GM03348 (cell line): ENCODE results near the gene HCFC2.
"Not testable (repeated sequence)": the region's sequence is repeated elsewhere in the genome, so short reads cannot be mapped to it uniquely, and the experiment has no call there.

ENCODE experiments used
- DNase-seq: peaks from one replicate; pipeline ENCODE4 v3.0.0; 2012; ENCODE audit warnings: low spot score

The HCFC2 gene

DNA sequence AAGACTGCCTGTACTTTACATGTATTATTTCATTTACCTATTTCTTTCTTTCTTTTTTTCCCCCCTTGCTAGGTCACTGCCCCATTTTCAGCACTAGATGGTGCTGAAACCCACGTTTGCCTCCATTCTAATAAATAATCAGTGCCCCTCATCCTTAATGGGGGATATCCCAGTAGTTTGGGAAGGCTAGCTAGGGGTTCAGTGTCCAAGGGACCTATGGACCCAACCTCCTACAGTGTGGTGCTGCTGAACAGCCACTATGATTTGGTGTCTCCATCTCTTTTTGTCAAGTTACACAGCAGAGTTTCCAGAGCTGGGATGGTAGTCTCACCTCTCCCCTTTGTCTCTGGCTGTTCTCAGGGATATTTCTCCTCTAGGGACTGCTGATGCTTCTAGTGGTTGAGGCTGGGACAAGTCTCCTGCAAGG is 6.5 kb upstream of the HCFC2 start:
- DNase-seq = peak; percentile 47

DNA sequence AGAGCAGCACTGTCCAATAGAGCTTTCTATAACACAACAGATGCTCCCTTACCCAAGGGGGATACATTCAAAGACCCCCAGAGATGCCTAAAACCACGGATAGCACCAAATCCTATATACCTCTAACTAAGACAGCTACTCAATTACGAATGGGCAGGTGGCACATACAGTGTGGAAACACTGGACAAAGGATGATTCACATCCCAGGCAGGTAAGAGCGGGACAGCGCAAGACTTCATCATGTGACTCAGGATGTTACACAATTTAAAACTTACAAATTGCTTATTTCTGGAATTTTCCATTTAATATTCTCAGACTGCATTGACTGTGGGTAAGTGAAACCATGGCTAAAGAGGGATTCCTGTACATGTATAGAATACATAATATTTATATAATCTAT is 5.5 kb upstream of the HCFC2 start:
- no peak for DNase-seq

DNA sequence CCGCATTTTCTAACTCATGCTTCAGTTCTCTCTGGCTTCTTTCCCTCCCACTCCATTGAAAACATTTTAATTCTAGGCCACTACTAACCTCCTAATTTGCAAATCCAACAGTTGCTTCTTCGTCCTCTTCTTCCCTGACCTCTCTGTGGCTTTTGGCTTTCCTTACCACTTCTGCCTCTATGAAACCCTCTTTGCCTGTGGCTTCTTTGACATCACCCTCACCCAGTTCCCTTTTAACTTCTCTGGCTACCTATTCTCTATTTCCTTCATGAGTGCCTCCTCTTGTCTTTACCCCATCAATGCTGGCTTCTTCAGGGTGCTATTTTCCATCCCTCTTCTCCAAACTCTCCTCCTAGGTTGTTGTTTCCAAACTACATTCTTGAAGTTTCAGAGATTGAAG is 4.4 kb upstream of the HCFC2 start:
- DNase-seq = no peak

DNA sequence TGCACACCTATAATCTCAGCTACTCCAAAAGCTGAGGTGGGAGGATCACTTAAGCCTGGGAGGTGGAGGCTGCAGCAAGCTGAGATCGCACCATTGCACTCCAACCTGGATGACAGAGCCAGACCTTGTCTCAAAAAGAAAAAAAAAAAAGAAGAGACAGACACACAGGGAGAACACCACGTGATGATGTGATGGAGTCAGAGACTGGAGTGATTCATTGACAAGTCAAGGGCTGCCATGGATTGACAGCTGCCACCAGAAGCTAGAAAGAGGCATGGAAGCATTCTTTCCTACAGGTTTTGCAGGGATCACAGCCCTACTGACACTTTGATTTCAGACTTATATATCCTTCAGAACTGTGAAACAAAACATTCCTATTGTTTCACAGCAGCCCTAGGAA is 3.5 kb upstream of the HCFC2 start:
- no peak for DNase-seq

DNA sequence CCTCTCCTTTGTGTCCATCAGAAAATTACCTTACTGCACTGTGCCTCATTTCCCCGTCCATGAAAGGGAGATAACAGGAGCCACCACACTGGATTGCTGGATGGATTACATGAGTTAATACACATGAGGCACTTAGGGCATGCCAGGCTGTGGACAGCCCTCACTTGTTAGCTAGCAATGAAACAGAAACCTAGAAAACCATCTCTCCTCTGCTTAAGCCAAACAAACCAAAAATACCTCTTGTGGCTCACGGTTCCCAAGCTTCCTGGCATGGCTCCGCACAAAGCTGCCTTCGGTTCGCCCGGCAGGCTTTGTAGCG is 660 bp upstream of the HCFC2 start:
- DNase-seq = no peak

DNA sequence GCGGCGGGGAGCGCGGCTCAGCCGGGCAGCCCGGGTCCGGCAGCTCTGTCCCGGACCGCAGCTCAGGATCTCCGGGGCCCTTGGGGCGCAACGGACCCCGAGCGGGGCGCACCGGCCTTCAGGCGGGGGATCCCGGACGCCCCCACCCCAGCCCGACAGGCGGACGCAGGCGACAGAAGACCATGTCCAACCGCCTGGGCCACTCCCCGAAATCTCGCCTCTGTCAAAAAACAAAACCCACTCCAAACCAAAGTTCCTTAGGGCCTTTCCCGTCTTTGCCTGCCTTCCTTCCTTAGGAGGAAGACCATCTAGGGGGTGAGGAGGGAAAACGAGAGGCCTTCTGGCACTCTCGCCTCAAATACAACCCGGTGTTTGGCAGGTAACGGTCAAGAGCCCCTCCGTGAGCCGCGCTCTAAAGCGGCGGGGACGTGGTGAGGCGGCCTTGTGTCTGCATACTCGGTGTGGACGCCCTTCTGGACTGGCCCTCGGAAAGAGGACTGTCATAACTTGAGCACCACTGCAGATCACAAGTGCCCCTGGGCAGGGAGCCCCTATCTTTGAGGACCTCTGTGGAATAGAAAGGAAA is 604 bp downstream of the HCFC2 start:
- peak; percentile 48 for DNase-seq

DNA sequence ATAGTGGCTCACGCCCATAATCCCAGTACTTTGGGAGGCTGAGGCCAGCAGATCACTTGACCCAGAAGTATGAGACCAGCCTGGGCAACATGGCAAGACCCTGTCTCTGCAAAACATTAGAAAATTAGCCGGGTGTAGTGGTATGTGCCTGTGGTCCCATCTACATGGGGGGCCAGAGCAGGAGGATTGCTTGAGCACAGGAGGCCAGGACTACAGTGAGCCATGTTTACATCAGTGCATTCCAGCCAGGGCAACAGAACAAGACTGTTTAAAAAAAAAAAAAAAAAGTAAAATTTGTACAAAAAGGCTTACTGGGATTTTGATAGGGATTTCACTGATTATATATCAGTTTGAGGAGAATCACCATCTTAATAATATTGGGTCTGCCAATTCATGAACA is 7.8 kb downstream of the HCFC2 start:
- DNase-seq = no peak

DNA sequence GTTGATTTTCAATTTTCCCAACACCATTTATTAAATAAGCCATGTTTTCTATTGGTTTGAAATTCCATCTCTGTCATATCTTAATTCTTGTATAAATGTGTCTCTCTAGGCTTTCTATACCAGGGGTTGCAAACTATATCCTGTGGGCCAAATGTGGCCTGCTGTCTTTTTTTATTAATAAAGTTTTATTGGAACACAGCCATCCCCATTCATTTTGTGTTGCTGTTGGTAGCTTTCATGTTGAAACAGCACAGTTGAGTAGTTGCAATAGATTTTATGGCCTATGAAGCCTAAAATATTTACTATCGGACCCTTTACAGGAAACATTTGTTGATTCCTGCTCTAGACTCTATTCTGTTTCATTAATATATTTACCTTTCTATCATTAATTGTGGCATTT is 9.4 kb downstream of the HCFC2 start:
- no peak for DNase-seq

DNA sequence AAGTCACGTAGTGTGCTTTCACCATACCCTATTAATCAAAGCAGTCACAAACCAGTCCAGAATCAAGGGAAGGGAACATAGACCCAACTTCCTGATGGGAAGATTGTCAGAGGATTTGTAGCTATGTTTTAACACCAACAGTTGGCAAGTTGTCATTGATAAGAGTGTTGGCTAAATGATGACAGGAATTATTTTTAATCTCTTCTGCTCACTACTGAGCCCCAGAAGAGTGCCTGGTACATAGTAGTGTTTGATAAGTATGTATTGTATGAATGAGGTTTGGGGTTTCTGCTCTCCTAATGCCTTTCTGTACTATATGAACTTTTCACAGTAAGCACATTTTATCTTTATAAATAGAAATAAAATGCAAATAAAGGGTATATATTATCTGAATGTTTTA is 14.7 kb downstream of the HCFC2 start:
- no peak for DNase-seq

DNA sequence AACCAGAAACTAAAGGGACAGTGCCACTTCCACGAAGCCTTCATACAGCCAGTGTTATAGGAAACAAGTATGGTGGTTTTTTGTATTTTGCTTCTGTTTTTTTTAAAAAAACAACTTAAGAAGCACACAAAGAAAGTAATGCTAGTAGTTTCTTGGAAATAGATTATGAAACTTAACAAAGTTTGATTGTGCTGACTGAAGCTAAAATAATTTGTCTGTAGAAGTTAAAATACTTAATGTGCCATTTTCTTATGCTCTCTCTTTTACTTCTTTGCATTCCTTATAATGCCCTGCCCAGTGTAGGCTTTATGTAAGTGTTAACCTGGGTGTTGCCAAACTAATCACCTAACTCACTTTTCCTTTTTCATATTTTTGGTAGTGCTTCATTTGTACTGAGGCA is 16.4 kb downstream of the HCFC2 start:
- DNase-seq = no peak

DNA sequence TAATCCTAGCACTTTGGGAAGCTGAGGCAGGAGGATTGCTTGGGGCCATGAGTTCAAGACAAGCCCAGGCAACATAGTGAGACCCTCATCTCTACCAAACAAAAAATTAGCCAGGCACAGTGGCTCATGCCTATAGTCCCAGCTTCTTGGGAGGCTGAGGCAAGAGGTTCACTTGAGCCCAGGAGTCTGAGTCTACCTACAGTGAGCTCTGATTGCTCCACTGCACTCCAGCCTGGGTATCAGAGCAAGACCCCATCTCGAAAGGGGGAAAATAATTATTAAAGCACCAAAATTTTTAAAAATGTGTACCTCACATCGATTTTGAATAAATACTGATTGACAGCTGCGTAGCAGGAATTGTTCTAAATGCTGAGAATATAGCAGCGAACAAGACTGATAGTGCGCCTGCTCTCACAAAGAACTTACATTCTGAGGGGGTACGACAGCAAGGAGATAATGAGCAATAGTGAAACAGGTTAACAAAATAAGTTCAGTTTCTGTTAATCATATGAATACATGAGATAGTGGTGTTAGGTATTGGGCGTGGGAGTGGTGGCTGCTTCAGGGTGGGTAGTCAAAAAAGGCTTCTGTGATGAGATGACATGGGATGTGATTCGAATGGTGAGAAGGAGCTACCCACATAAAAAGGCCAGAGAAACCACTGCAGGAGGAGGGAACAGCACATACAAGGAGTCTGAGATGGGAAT is 19.6 kb downstream of the HCFC2 start:
- DNase-seq = no peak

DNA sequence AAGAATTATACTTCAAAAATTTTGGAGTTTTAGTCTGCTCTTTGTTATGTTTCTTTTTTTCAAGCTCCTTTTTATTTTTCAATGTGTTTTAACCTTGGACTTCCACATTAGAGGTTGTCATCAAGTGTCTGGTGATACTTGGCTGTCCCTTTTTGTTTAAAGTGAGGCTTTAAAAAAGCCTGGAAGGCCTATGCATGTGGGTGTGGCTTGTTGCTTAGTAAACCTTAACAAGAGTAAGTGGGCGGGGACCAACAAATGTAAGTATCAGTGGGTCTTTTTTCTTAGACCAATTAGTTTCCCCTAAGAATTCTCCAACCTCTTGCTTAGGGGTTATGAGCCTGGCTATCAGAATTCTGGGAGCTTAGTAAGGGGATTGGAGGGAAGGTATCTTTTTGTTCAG is 26.4 kb downstream of the HCFC2 start:
- no peak for DNase-seq

DNA sequence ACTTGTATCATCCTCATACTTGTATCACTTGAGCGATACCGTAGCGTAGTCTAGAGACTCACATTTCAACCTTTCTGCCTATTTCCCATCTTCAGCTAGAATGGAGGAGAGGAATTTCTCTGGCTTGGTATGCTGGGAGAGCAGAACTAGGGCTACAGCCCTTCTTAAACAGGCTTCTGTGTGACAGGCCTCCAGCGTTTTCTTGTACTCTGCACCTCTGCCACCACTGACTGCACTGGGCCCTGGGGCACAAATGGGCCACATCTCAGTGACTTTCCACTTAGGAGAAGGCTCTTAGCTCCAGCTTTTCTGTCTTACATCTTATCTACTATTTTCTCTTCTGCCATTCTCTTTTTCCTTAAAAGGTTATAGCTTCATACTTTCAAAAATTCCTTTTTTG is 26.8 kb downstream of the HCFC2 start:
- DNase-seq = no peak

DNA sequence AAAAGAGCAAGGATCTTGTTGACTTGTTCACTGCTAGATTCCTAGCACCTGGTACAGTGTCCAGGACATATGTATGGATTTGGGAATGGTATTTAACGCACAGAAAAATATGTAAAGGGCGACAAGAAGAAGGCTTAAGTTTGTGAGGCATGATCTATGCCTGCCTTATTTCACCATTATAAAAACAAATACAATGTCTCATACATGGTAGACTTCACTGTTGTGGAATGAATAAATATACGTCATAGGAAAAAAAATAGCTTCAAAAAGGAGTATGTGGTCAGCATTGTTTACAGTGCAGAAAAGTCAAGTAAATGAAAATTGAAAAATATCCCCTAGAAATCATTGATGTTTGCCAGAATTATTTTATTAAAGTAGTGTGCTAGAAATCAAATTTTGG is 30.0 kb downstream of the HCFC2 start:
- DNase-seq = no peak

DNA sequence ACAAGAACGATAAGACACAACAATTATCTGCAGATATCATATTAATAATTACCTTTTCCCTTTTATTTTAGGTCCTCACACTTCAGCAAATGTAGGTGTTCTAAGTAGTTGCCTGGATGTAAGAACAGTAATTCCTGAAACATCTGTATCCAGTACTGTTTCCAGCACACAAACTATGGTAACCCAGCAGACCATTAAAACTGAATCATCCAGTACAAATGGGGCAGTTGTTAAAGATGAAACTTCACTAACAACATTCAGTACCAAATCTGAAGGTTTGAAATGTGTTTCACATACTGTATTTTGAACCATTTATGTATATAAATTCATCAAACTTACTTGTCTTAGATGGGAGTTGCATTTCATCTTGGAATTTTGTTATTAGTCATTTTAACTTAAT is 31.0 kb downstream of the HCFC2 start:
- DNase-seq = no peak

DNA sequence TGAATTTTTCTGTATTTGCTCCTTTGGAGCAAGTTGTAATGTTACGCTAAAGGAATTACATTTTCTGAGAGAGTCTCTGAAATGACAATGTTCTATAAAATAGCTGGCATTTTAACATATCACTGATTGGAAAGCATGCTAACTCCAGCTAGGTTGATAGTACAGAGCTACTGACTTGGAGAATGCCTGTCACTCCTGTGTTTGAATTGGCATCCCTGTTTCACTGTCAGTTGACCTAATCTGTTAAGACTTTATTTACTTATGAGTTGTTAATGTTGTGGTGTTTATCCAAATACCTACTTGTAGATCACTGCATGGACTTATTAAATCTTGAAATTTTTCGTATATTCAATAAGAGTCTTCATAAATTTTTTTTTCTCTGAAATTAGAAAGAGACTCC is 33.6 kb downstream of the HCFC2 start:
- no peak for DNase-seq

DNA sequence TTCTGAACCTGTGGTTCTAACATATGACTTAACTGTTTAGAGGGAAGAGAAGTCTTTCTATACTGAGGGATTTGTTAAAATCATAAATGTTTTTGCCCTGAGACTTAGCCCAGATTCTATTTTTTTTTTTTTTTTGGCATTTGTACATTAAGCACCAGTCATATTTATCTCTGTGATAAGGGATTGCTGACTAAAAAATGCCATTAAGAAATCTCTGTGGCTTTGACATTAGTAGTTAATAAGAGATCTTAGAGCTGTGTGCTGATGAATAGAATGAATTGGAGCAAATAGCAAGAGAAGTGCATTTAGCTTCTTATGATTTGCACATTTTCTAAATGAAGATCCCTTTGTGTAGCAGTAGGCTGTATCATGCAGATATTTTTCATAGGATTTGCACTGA is 41.1 kb downstream of the HCFC2 start:
- DNase-seq = no peak

DNA sequence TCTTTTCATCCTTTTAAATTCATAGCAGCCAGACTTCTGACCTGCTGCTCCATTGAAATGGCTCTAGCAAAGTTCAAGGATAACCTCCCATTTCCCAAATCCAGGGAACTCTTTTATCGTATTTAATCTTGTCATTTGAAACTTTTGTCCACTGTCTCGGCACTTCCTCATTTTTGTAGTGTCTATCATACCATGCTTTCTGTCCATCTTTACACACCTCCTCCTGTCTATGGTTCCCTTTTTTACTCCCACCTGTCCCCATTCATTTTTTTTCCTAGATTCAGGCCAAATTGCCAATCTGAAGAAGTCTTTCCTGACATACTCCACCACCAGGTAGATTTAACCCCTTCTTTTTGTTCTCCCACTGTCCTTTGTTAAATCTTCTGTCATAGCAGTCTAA is 42.6 kb downstream of the HCFC2 start:
- DNase-seq = no peak

DNA sequence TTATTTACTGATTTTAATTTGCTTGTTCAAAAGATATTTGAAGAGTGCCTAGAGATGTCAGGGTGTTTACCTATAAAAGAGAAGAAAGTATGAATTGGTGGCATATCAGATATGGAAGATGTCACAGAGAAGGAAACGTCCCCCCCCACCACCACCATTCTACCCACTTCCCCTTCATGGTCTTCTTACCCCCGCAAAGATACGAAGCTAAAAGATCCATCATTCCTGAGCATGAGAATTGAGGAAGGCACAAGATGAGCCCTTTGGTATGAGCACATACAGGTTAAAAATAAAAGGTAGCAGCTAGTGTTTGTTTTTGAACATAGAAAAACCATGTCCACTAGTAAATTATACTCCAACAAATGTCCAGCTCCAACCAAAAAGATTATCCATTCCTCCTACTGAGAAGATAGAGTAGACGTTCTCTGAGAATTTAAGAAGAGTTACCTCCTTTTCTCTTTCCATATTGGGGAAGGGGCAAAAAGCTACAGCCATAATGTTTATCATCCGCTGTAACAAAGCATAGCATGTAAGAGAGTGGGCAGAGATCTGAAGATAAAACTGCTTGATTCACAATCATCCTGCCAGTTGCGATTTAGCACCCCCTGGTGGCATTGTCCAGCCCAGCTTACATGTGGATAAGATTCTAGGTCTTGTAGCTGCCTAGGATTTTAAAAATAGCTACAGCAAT is 44.6 kb downstream of the HCFC2 start:
- DNase-seq = peak; percentile 74

DNA sequence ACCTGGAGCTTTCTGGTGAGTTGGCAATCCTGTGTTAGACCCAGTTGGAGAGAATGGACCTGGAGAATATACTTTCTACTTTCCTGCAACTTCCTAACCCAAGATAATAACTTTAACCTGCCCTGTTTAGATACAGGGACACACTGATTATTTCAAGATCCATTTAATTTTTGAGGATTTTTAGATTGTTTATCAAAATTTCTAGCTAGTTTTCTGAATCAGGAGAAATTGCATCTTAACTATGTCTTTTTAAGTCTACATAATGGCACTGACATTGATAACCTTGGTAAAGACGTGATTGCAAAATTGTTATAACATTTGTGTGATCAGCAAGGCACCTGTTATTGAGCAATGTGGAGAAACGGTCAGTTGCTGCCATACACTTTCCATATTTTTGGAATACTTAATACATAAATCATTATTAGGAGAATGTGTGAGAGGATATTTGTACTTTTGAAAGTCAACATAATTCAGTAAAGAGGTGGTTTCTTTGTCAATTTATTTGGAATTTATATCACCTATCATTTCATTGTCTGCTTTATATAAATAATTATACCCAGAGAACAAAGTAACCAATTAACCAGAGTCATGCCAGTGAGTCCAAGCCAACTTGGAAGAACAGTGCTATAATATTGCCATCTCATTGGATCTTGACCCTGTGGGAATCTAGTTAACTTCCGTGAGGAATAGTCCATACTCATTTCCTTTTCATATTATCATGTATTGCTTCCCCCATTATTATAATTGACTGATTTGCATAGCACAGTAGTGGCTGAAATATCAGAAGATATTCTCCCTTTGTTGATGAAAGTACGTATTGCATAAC is 45.3 kb downstream of the HCFC2 start:
- DNase-seq = no peak

DNA sequence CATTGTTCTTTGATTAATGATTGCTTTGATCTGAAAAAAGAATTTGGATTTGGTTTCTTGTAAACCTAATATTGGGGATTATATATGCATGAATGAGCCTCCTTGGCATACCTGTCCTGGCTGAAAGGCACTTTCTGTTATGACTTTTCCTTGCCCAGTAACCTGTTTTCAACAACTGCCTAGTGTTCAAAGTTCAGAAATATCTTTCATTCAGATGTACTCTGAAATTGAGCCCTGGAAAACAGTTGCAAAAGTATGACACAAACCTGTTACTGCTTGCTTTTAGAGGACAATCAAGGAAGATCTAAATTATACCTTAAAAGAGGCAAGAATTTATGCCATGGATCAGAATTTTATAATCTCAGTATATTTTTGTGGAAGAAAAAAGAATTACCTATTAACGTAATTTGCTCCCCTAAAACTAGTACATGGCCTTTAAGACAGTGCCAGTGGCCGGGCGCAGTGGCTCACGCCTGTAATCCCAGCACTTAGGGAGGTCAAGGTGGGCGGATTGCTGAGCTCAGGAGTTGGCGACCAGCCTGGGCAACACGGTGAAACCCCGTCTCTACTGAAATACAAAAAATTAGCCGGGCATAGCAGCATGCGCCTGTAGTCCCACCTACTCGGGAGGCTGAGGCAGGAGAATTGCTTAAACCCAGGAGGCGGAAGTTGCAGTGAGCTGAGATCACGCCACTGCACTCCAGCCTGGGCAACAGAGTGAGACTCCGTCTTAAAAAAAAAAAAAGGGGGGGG is 50.7 kb downstream of the HCFC2 start:
- not testable (repeated sequence) for DNase-seq

DNA sequence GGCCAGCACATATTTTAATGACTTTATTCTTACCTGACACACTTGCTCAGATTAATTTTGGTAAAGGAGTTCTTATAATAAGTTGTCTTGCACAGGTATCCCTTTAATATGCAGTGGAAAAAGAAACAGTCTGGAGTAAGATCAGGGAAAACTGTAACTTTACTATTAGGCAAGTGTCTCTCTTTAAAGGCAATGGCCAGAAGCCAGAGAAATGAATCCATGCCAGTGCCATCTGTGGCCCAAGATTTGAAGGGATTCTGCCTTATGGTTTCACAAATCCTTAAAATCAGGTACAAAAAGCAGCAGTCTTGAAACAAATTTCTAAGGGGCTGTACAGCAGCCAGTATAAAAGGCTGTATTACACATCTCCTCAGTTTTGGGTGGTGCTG is 51.2 kb downstream of the HCFC2 start:
- DNase-seq = peak; percentile 26
